Measurements from ENCODE around the gene CSNK1A1.

- TF ChIP-seq, protein P1, sequence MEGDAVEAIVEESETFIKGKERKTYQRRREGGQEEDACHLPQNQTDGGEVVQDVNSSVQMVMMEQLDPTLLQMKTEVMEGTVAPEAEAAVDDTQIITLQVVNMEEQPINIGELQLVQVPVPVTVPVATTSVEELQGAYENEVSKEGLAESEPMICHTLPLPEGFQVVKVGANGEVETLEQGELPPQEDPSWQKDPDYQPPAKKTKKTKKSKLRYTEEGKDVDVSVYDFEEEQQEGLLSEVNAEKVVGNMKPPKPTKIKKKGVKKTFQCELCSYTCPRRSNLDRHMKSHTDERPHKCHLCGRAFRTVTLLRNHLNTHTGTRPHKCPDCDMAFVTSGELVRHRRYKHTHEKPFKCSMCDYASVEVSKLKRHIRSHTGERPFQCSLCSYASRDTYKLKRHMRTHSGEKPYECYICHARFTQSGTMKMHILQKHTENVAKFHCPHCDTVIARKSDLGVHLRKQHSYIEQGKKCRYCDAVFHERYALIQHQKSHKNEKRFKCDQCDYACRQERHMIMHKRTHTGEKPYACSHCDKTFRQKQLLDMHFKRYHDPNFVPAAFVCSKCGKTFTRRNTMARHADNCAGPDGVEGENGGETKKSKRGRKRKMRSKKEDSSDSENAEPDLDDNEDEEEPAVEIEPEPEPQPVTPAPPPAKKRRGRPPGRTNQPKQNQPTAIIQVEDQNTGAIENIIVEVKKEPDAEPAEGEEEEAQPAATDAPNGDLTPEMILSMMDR (IDR thresholded peaks at IDR 0.05), result no peak
- no peak for TF ChIP-seq POLR2AphosphoS5 (IDR thresholded peaks at IDR 0.05; ENCODE audit: low read depth, low read length)
These were observed 32.6 kb downstream of the CSNK1A1 start for GRCh38 chr5:149518620-149519019.

Measured in Panc1 (cell line).